NT2/D1 (cell line): Measurements from ENCODE around the gene HBE1.
"Not testable (repeated sequence)": the region's sequence is repeated elsewhere in the genome, so short reads cannot be mapped to it uniquely, and the experiment has no call there.

Source experiments
- DNase-seq: peaks from one replicate; pipeline ENCODE4 v3.0.0-alpha.2; 2011; ENCODE audit warnings: low read depth, low spot score
- H3K27me3 ChIP-seq: 2 replicates; pipeline ENCODE4 v1.6.0; 2011; ENCODE audit warnings: mild to moderate bottlenecking; ENCODE audit not compliant: insufficient read length, insufficient read depth
- H3K36me3 ChIP-seq: 2 replicates; pipeline ENCODE4 v1.6.1; 2011; ENCODE audit warnings: mild to moderate bottlenecking, low read length, mixed read lengths; ENCODE audit not compliant: insufficient read depth, insufficient read length
- H3K4me1 ChIP-seq: 2 replicates; pipeline ENCODE4 v1.5.1; 2011; ENCODE audit not compliant: insufficient read depth, insufficient read length
- H3K4me3 ChIP-seq: 2 replicates; pipeline ENCODE4 v1.5.1; 2011; ENCODE audit warnings: low read depth; ENCODE audit not compliant: insufficient read length
- H3K9ac ChIP-seq: 2 replicates; pipeline ENCODE4 v1.6.0; 2011; ENCODE audit warnings: low read depth; ENCODE audit not compliant: insufficient read length
- H3K9me3 ChIP-seq: 2 replicates; pipeline ENCODE4 v1.5.1; 2011; ENCODE audit warnings: mild to moderate bottlenecking, low read length; ENCODE audit not compliant: insufficient read depth
- SUZ12 ChIP-seq: IDR thresholded peaks from 2 replicates; pipeline ENCODE4 v1.6.1; 2011; ENCODE audit not compliant: insufficient read length, insufficient read depth; ENCODE audit errors: extremely low read depth
- YY1 ChIP-seq: IDR thresholded peaks from 2 replicates; pipeline ENCODE4 v1.6.1; 2011; ENCODE audit not compliant: insufficient read length, insufficient read depth
- ZNF274 ChIP-seq: IDR thresholded peaks from 2 replicates; pipeline ENCODE4 v1.6.1; 2011; ENCODE audit warnings: mild to moderate bottlenecking, low read depth, low read length

Gene HBE1

GRCh38 chr11:5301846-5302245 lies 32.1 kb upstream of the HBE1 start, which contains the start of gene OR51B4:
OR51B4 (minus strand) TSS chr11:5301946; CDS start chr11:5301946, 0 bp downstream.
- Histone ChIP-seq H3K36me3 (no peaks in the 10 kb centered on the region), H3K9me3 (no peaks in the 10 kb centered on the region)

DNA sequence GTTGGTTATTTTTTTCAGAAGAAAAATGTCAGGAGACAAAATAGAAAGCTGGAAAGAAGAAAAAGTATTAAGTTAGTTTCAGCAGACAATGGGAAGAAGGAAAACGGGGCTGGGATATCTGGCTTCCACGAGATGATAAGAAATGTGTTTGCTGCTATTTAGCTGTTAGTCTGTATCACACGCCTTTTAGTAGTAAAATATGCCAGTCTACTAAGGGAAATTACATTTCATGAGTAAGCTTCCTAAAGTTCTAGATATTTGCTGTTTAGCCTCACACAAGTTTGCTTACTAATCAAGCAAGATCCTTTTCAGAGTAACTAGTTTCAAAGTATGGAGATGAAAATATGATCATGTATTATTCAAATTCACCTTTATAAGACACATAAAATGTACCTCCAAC lies 30.5 kb upstream of the HBE1 start:
- Histone ChIP-seq H3K27me3 (no peaks in the 10 kb centered on the region), H3K4me1 (no peaks in the 10 kb centered on the region), H3K9me3 (no peaks in the 10 kb centered on the region), H3K36me3 (no peaks in the 10 kb centered on the region), H3K9ac (no peak overlapping the region), H3K4me3 (no peak overlapping the region)
- TF ChIP-seq ZNF274: no peak
- no peak for TF ChIP-seq SUZ12
- TF ChIP-seq YY1: no peak
- no peak for DNase-seq

More at GRCh38 chr11:5301846-5302245, 32.1 kb upstream of the HBE1 start, which contains the start of gene OR51B4:
- H3K4me3 ChIP-seq: no peak within 1 kb of the TSS
- TF ChIP-seq ZNF274 (no peak), SUZ12 (no peak), YY1 (no peak)
- H3K27me3 ChIP-seq: no peaks in the 10 kb centered on the region
- no peaks in the 10 kb centered on the region for H3K4me1 ChIP-seq
- H3K9ac ChIP-seq: no peak within 1 kb of the TSS
- DNase-seq: no peak

- TF ChIP-seq SUZ12 (no peak), ZNF274 (no peak), YY1 (no peak)
- H3K27me3 ChIP-seq: no peaks in the 10 kb centered on the region
- no peaks in the 10 kb centered on the region for H3K36me3 ChIP-seq
- no peak overlapping the region for H3K9ac ChIP-seq
- H3K9me3 ChIP-seq: no peaks in the 10 kb centered on the region
- no peaks in the 10 kb centered on the region for H3K4me1 ChIP-seq
- H3K4me3 ChIP-seq: no peak overlapping the region
- DNase-seq: no peak
These were observed 28.7 kb upstream of the HBE1 start for GRCh38 chr11:5298451-5298850.

GRCh38 chr11:5297721-5298323 lies 28.1 kb upstream of the HBE1 start:
- no peaks in the 10 kb centered on the region for H3K27me3 ChIP-seq
- no peak overlapping the region for H3K4me3 ChIP-seq
- TF ChIP-seq ZNF274 (no peak), YY1 (no peak), SUZ12 (no peak)
- no peaks in the 10 kb centered on the region for H3K4me1 ChIP-seq
- no peaks in the 10 kb centered on the region for H3K9me3 ChIP-seq
- H3K36me3 ChIP-seq: no peaks in the 10 kb centered on the region
- no peak for DNase-seq
- no peak overlapping the region for H3K9ac ChIP-seq

GRCh38 chr11:5294342-5294995 lies 24.7 kb upstream of the HBE1 start:
- not testable (repeated sequence) for H3K36me3 ChIP-seq, H3K4me3 ChIP-seq, H3K9me3 ChIP-seq, DNase-seq, H3K9ac ChIP-seq, H3K4me1 ChIP-seq, H3K27me3 ChIP-seq

DNA sequence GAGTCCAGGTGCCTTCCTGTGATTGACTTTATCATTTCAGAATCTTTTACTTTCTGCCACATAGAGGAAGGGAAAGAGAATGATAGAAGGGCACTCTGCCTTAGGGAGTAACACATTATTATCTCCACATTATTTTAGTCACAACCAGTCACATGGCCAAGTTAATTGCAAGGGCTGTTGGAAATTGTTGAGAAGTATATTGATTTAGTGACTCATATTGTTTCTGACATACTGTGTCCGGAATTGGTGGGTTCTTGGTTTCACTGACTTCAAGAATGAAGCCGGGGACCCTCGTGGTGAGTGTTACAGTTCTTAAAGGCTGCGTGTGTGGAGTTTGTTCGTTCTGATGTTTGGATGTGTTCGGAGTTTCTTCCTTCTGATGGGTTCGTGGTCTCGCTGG lies 23.3 kb upstream of the HBE1 start:
- Histone ChIP-seq H3K36me3 (no peaks in the 10 kb centered on the region), H3K4me3 (no peak overlapping the region), H3K27me3 (no peaks in the 10 kb centered on the region), H3K4me1 (no peaks in the 10 kb centered on the region), H3K9me3 (no peaks in the 10 kb centered on the region), H3K9ac (no peak overlapping the region)
- no peak for DNase-seq
- TF ChIP-seq YY1 (no peak), SUZ12 (no peak), ZNF274 (no peak)

GRCh38 chr11:5291207-5291838 lies 21.6 kb upstream of the HBE1 start:
- Histone ChIP-seq H3K4me1 (no peaks in the 10 kb centered on the region), H3K9ac (no peak overlapping the region), H3K4me3 (no peak overlapping the region), H3K36me3 (no peaks in the 10 kb centered on the region), H3K27me3 (no peaks in the 10 kb centered on the region), H3K9me3 (no peaks in the 10 kb centered on the region)
- peak; percentile 23 for DNase-seq
- no peak for TF ChIP-seq SUZ12
